Fibroblast of pulmonary artery (primary cell): ENCODE measurements around the gene LDLRAD4.

Experiments
- DNase-seq: peaks from one replicate; pipeline ENCODE4 v3.0.0-alpha.2; 2010; ENCODE audit warnings: low read depth
- H3K4me3 ChIP-seq: replicated peaks from 2 replicates; pipeline ENCODE4 v1.5.1; 2011; ENCODE audit warnings: low read depth, mild to moderate bottlenecking, control low read depth, low read length, moderate library complexity
- TF ChIP-seq, protein P1 (sequence below): IDR thresholded peaks from 2 replicates; pipeline ENCODE4 v1.5.1; 2011; ENCODE audit warnings: mild to moderate bottlenecking, control low read depth, low read length, inconsistent platforms; ENCODE audit errors: missing control alignments

LDLRAD4 gene

DNA sequence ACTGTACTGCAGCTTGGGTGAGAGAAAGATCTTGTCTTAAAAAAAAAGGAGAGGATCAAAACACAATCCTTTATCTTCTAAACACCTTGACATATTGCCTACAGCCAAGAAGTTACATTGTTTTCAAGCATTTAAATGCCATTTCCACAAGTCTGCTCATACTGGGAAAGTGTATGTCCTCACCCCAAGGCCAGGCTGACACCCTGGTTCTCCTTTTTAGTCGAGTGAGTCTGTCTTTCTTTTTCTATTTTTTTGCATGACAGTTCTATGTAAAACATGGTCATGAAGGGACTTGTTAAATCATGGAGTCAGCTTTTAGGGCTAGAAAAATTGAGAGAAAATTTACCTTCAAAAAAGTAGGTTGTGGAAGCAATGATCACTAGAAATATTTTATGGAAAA, 274.5 kb downstream of the LDLRAD4 start:
- no peak for DNase-seq
- no peak overlapping the region for H3K4me3 ChIP-seq
- TF ChIP-seq, protein P1, sequence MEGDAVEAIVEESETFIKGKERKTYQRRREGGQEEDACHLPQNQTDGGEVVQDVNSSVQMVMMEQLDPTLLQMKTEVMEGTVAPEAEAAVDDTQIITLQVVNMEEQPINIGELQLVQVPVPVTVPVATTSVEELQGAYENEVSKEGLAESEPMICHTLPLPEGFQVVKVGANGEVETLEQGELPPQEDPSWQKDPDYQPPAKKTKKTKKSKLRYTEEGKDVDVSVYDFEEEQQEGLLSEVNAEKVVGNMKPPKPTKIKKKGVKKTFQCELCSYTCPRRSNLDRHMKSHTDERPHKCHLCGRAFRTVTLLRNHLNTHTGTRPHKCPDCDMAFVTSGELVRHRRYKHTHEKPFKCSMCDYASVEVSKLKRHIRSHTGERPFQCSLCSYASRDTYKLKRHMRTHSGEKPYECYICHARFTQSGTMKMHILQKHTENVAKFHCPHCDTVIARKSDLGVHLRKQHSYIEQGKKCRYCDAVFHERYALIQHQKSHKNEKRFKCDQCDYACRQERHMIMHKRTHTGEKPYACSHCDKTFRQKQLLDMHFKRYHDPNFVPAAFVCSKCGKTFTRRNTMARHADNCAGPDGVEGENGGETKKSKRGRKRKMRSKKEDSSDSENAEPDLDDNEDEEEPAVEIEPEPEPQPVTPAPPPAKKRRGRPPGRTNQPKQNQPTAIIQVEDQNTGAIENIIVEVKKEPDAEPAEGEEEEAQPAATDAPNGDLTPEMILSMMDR: no peak

DNA sequence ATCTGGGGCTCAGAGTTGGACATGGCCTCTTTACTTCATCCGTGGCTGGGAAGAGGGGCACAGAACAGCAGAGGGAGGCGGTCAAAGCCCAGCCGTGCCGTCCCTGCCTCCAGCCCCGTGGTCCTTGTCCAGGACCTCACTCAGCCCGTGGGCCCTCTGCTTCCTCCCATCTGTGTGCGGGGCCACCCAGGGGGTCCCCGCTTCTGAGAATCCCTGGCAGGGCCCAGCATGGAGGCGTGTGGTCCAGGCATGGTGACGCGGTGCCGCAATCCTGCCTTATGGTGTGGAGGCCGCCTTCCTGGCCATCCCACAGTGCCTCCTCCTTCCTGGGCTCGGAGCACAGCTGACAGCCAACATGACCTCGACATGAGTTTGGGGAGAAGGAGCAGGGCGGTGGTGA, 275.2 kb downstream of the LDLRAD4 start:
- TF ChIP-seq, protein P1: no peak
- DNase-seq: no peak
- no peak overlapping the region for H3K4me3 ChIP-seq

DNA sequence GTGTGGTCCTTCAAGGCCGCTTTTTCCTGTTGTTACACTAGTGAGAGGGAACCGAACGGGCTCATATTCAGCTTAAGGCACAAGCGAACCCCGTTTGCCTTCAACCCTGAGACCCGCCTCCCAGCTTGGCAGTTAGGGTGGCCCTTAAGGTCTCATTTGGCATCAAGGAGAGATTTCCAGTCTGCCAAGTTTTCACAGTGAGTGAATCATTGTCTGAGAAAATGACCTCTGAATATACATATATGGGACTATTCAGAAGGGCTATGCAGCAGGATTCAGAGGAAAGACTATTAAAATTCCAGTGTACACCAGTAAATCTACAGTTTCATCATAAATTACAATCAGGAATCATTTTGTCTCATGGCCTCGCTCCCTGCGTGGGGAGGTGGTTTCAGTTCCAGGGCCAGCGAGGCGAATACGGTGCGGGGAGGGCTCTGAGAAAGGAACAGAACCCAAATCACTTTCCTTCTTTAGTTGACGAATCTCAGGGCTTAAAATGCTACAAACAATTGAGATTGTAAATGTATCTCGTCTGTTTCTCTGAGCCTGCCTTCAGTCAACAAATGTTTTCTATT, 276.4 kb downstream of the LDLRAD4 start:
- TF ChIP-seq, protein P1: no peak
- DNase-seq: no peak
- no peak overlapping the region for H3K4me3 ChIP-seq

DNA sequence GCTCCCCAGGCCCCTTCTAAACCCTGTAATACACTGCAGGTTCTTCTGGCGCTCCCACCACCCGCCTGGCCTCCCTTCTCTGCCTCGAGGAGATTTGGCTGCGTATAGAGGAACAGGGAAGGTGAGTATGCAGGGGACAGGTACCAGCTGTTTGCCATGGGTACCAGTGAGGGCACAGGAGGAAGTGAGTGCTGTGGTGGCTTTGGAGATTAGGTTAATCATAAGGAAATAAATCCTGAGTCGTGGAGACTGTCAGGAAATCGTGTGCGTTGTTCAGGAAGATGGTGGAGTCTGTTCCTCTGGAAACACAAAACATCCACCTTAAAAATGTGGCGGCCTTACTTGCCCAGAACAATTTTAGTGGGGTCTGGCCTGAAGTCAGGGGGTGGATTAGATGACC, 277.4 kb downstream of the LDLRAD4 start:
- H3K4me3 ChIP-seq: no peak overlapping the region
- no peak for DNase-seq
- TF ChIP-seq, protein P1: no peak

DNA sequence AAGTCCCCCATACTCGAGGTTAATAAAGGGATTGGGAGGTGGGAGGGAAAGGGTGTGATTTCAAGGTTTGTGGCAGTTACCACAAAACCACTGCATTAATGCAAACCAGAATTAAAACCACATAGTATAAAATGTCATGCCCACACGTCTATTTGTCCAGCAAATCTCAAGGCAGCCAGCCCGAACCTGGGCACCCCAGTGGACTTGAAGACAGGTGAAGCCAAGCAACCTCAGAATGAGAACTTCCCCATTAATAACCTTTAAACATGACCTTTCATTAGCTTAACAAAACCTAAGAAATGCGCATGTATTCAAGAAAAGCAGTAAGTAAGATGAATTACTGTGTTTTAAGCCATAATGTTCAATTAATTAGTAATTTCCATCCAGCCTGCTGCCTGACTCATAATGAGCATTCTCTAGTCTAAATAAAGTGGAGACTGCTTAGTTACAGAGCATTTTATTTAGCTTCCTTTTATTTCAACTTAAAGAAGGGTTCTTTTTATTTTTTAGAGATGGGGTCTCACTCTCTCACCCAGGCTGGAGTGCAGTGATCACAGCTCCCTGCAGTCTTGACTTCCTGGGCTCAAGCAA, 278.2 kb downstream of the LDLRAD4 start:
- TF ChIP-seq, protein P1: no peak
- no peak for DNase-seq
- H3K4me3 ChIP-seq: no peak overlapping the region

DNA sequence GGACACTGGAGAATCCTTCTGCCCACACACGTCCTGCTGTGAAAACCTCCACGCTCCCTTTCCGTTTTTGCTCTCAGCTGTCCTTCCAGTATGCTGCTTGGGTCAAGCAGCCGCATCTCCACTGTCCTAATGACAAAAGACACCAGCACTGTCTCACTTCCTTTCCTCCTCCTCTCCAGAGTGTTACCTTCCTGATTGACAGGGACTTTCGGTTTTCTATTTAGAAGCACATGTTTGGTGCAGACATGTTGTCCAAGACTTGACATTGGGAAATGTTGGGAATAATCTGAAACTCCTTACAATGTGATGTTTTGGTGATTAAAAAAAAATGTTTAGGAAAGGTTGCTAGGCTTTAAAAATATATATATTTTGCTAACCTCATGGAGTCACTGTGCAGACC, 281.2 kb downstream of the LDLRAD4 start:
- no peak overlapping the region for H3K4me3 ChIP-seq
- no peak for DNase-seq
- TF ChIP-seq, protein P1: no peak
